ENCODE data around the gene INO80D.

DNA sequence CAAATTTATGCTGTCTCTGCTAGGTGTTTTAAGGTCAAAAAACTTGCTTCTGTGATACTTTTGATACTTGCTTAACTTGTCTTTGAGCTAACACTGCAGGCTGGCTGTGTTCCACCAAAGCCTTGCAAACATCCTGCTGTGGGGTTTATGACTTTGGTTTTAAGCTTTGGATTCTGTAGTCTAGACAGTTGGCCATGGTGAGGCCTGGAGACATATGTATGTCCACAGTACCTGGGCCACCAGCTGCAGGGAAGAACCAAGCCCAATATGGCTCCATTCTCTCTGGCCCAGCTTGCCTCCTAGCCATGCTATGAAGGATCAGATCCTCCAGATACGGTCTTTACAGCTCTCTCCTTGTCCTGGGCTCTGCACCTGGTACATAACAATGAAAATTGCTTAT lies 113.9 kb downstream of the INO80D start:
- TF ChIP-seq CTCF (conservative IDR thresholded peaks at IDR 0.05 in 1 of 2, IDR thresholded peaks at IDR 0.05 in 1 of 2; ENCODE audit: low read depth in 1 of 2, low read length in 2 of 2) (no peak), EZH2 (IDR thresholded peaks at IDR 0.05; ENCODE audit: low read length, missing control alignments) (no peak)

Data from fibroblast of lung (primary cell).